ACC112 (cell line): ENCODE results near the gene RGSL1.

Source experiments
- H2AFZ ChIP-seq: fragments of 200-600 bp; sonication (generic); one replicate; pipeline ENCODE4 v1.6.0; 2017; ENCODE audit warnings: antibody characterized with exemption, low read length; ENCODE audit not compliant: unreplicated experiment
- H3K27ac ChIP-seq: fragments of 200-600 bp; sonication (generic); 2 replicates; pipeline ENCODE4 v1.5.1; 2014; ENCODE audit warnings: low read depth, mild to moderate bottlenecking, antibody characterized with exemption, low read length, moderate library complexity
- H3K27me3 ChIP-seq: fragments of 200-600 bp; sonication (generic); 2 replicates; pipeline ENCODE4 v1.6.1; 2014; ENCODE audit warnings: mild to moderate bottlenecking, antibody characterized with exemption, low read length, moderate library complexity, mixed read lengths; ENCODE audit not compliant: insufficient read depth
- H3K36me3 ChIP-seq: fragments of 200-600 bp; sonication (generic); 2 replicates; pipeline ENCODE4 v1.6.1; 2016; ENCODE audit warnings: mild to moderate bottlenecking, antibody characterized with exemption, low read length, moderate library complexity, mixed read lengths; ENCODE audit not compliant: insufficient read depth
- H3K4me1 ChIP-seq: fragments of 200-600 bp; sonication (generic); one replicate; pipeline ENCODE4 v1.6.1; 2016; ENCODE audit warnings: low read length, mixed read lengths; ENCODE audit not compliant: insufficient read depth, unreplicated experiment, control insufficient read depth
- H3K4me3 ChIP-seq: fragments of 200-600 bp; sonication (generic); 2 replicates; pipeline ENCODE4 v1.5.1; 2014; ENCODE audit warnings: mild to moderate bottlenecking, low read depth, low read length
- H3K79me2 ChIP-seq: fragments of 200-600 bp; sonication (generic); one replicate; pipeline ENCODE4 v1.6.0; 2016; ENCODE audit warnings: low read length; ENCODE audit not compliant: control insufficient read depth, unreplicated experiment, insufficient read depth

Gene RGSL1

GRCh38 chr1:182415789-182416188, 34.2 kb upstream of the RGSL1 start:
- H3K27ac ChIP-seq, result no peak overlapping the region
- H3K36me3 ChIP-seq, result no peaks in the 10 kb centered on the region
- no peaks in the 10 kb centered on the region for H3K79me2 ChIP-seq
- peaks cover 37% of the 10 kb centered on the region for H3K27me3 ChIP-seq
- no peak overlapping the region for H3K4me3 ChIP-seq
- no peak overlapping the region for H2AFZ ChIP-seq
- no peaks in the 10 kb centered on the region for H3K4me1 ChIP-seq

- Histone ChIP-seq H3K27me3 (peaks cover 13% of the 10 kb centered on the region; the same call in 1 of the 2 replicates), H3K36me3 (no peaks in the 10 kb centered on the region), H3K4me3 (no peak overlapping the region), H3K27ac (no peak overlapping the region), H3K4me1 (no peaks in the 10 kb centered on the region), H2AFZ (no peak overlapping the region), H3K79me2 (no peaks in the 10 kb centered on the region)
These were observed 23.2 kb upstream of the RGSL1 start for GRCh38 chr1:182426442-182427430.

- Histone ChIP-seq H3K27me3 (0 out of 2 replicates have a peak, but pooled peaks cover 5% of the 10 kb centered on the region), H3K27ac (no peak overlapping the region), H3K79me2 (no peaks in the 10 kb centered on the region), H2AFZ (no peak overlapping the region), H3K36me3 (no peaks in the 10 kb centered on the region), H3K4me3 (no peak overlapping the region), H3K4me1 (no peaks in the 10 kb centered on the region)
These were observed 21.9 kb upstream of the RGSL1 start for GRCh38 chr1:182428043-182428442.

GRCh38 chr1:182430263-182431068, 19.5 kb upstream of the RGSL1 start:
- H3K4me3 ChIP-seq, result no peak overlapping the region
- no peaks in the 10 kb centered on the region for H3K36me3 ChIP-seq
- H3K79me2 ChIP-seq, result no peaks in the 10 kb centered on the region
- peaks cover 5% of the 10 kb centered on the region; the same call in 1 of the 2 replicates for H3K27me3 ChIP-seq
- H2AFZ ChIP-seq, result no peak overlapping the region
- H3K27ac ChIP-seq, result no peak overlapping the region
- H3K4me1 ChIP-seq, result no peaks in the 10 kb centered on the region

- Histone ChIP-seq H3K36me3 (no peaks in the 10 kb centered on the region), H3K27me3 (peaks cover 5% of the 10 kb centered on the region; the same call in 1 of the 2 replicates), H3K4me1 (no peaks in the 10 kb centered on the region), H2AFZ (no peak overlapping the region), H3K27ac (no peak overlapping the region), H3K79me2 (no peaks in the 10 kb centered on the region), H3K4me3 (no peak overlapping the region)
These were observed 18.7 kb upstream of the RGSL1 start for GRCh38 chr1:182431278-182431677.

- Histone ChIP-seq H3K79me2 (no peaks in the 10 kb centered on the region), H3K27ac (no peak overlapping the region), H3K27me3 (peaks cover 5% of the 10 kb centered on the region; the same call in 1 of the 2 replicates), H3K4me1 (no peaks in the 10 kb centered on the region), H3K4me3 (no peak overlapping the region), H3K36me3 (no peaks in the 10 kb centered on the region), H2AFZ (no peak overlapping the region)
These were observed 16.4 kb upstream of the RGSL1 start for GRCh38 chr1:182433580-182433979.

- H3K36me3 ChIP-seq, result no peaks in the 10 kb centered on the region
- H3K4me1 ChIP-seq, result no peaks in the 10 kb centered on the region
- no peaks in the 10 kb centered on the region for H3K79me2 ChIP-seq
- no peak overlapping the region for H3K4me3 ChIP-seq
- no peak overlapping the region for H2AFZ ChIP-seq
- no peak overlapping the region for H3K27ac ChIP-seq
- H3K27me3 ChIP-seq, result no peaks in the 10 kb centered on the region; the same call in 1 of the 2 replicates
These were observed 11.6 kb upstream of the RGSL1 start for GRCh38 chr1:182438326-182438725.

- Histone ChIP-seq H3K79me2 (no peaks in the 10 kb centered on the region), H3K4me1 (no peaks in the 10 kb centered on the region), H2AFZ (no peak overlapping the region), H3K36me3 (no peaks in the 10 kb centered on the region), H3K27ac (no peak overlapping the region), H3K4me3 (no peak overlapping the region), H3K27me3 (no peaks in the 10 kb centered on the region)
These were observed 8.2 kb upstream of the RGSL1 start for GRCh38 chr1:182441719-182442118.

GRCh38 chr1:182442333-182442732, 7.6 kb upstream of the RGSL1 start:
- no peaks in the 10 kb centered on the region for H3K27me3 ChIP-seq
- H3K27ac ChIP-seq, result no peak overlapping the region
- no peak overlapping the region for H2AFZ ChIP-seq
- no peaks in the 10 kb centered on the region for H3K4me1 ChIP-seq
- H3K36me3 ChIP-seq, result no peaks in the 10 kb centered on the region
- no peak overlapping the region for H3K4me3 ChIP-seq
- no peaks in the 10 kb centered on the region for H3K79me2 ChIP-seq

- H3K79me2 ChIP-seq, result no peaks in the 10 kb centered on the region
- H3K27me3 ChIP-seq, result no peaks in the 10 kb centered on the region
- H3K36me3 ChIP-seq, result no peaks in the 10 kb centered on the region
- no peaks in the 10 kb centered on the region for H3K4me1 ChIP-seq
- no peak overlapping the region for H2AFZ ChIP-seq
- H3K27ac ChIP-seq, result no peak overlapping the region
- no peak overlapping the region for H3K4me3 ChIP-seq
These were observed 5.4 kb upstream of the RGSL1 start for GRCh38 chr1:182444497-182444896.
